DND-41 (cell line): ENCODE measurements around the gene SAMM50.

Experiments used
- ATAC-seq: fragments of 200-7000 bp; cut with Tn5 transposase; 3 replicates; pipeline ENCODE4 v1.9.1; 2021; ENCODE audit warnings: low read depth; ENCODE audit not compliant: insufficient read depth
- DNase-seq: peaks from one replicate; pipeline ENCODE4 v3.0.0-alpha.2; 2020
- H2AFZ ChIP-seq: 2 replicates; pipeline ENCODE4 v1.6.0; 2012; ENCODE audit warnings: low read depth, low read length
- H3K27ac ChIP-seq: 2 replicates; pipeline ENCODE4 v1.5.1; 2012; ENCODE audit warnings: low read length, inconsistent platforms
- H3K27me3 ChIP-seq: fragments of 200-600 bp; sonication (generic); 2 replicates; pipeline ENCODE4 v1.6.0; 2012; ENCODE audit warnings: low read length, mild to moderate bottlenecking, inconsistent platforms; ENCODE audit not compliant: insufficient read depth, poor library complexity
- H3K36me3 ChIP-seq: 2 replicates; pipeline ENCODE4 v1.5.1; 2012; ENCODE audit warnings: low read length, inconsistent platforms; ENCODE audit not compliant: insufficient read depth
- H3K4me1 ChIP-seq: 2 replicates; pipeline ENCODE4 v1.5.1; 2012; ENCODE audit warnings: mild to moderate bottlenecking, low read length; ENCODE audit not compliant: insufficient read depth
- H3K4me2 ChIP-seq: 2 replicates; pipeline ENCODE4 v1.6.0; 2012; ENCODE audit warnings: mild to moderate bottlenecking, moderate library complexity, low read length, inconsistent platforms; ENCODE audit not compliant: insufficient read depth
- H3K4me3 ChIP-seq, 2 experiments: fragments of 200-600 bp in 1 of 2; shearing (Covaris generic) in 1 of 2; 2 replicates each; pipeline ENCODE4 v1.5.1; 2012 to 2016; ENCODE audit warnings: inconsistent platforms in 2 of 2, low read length in 2 of 2, mild to moderate bottlenecking in 2 of 2, low read depth in 1 of 2, moderate library complexity in 1 of 2
- H3K79me2 ChIP-seq: 2 replicates; pipeline ENCODE4 v1.6.0; 2012; ENCODE audit warnings: low read length, inconsistent platforms; ENCODE audit not compliant: insufficient read depth
- H3K9ac ChIP-seq: 2 replicates; pipeline ENCODE4 v1.6.0; 2012; ENCODE audit warnings: low read depth, mild to moderate bottlenecking, inconsistent platforms, low read length, moderate library complexity
- H3K9me3 ChIP-seq: 2 replicates; pipeline ENCODE4 v1.5.1; 2012; ENCODE audit warnings: low read length, moderate library complexity, mild to moderate bottlenecking, inconsistent platforms; ENCODE audit not compliant: insufficient read depth, severe bottlenecking
- H4K20me1 ChIP-seq: 2 replicates; pipeline ENCODE4 v1.6.0; 2012; ENCODE audit warnings: low read length; ENCODE audit not compliant: insufficient read depth
- EZH2 ChIP-seq: IDR thresholded peaks from 3 replicates; pipeline ENCODE4 v1.6.1; 2012; ENCODE audit warnings: borderline replicate concordance, low read depth, mild to moderate bottlenecking, moderate library complexity, low read length, inconsistent platforms; ENCODE audit not compliant: severe bottlenecking
- TF ChIP-seq, protein P1 (sequence below): IDR thresholded peaks from 2 replicates; pipeline ENCODE4 v1.5.1; 2012; ENCODE audit warnings: borderline replicate concordance, low read length, moderate library complexity, mild to moderate bottlenecking; ENCODE audit not compliant: poor library complexity, severe bottlenecking; ENCODE audit errors: extremely low read depth

SAMM50 gene

DNA sequence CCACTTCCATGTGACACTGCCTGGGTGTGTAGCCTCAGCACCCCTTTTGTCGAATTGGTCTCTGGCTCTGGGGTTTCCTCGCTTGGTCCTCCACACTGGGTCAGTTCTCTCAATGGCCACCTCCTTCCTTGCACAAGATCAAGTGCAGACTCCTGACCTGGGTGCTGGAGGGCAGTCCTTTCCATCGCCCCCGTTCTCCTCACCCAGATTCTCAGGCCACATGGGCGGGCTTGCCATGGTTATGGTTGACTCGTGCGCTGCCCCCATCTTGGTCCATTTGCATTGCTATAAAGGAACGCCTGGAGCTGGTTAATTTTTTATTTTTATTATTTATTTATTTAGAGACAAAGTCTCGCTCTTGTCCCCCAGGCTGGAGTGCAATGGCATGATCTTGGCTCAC is 63.4 kb downstream of the SAMM50 start:
- Histone ChIP-seq H3K4me1 (no peaks in the 10 kb centered on the region), H3K36me3 (no peaks in the 10 kb centered on the region), H2AFZ (no peak overlapping the region), H3K79me2 (no peaks in the 10 kb centered on the region), H3K27me3 (no peaks in the 10 kb centered on the region), H3K4me2 (no peak overlapping the region), H3K4me3 (no peak overlapping the region), H4K20me1 (no peaks in the 10 kb centered on the region), H3K27ac (no peak overlapping the region), H3K9ac (no peak overlapping the region), H3K9me3 (no peaks in the 10 kb centered on the region)
- no peak for ATAC-seq
- no peak for TF ChIP-seq EZH2
- TF ChIP-seq, protein P1, sequence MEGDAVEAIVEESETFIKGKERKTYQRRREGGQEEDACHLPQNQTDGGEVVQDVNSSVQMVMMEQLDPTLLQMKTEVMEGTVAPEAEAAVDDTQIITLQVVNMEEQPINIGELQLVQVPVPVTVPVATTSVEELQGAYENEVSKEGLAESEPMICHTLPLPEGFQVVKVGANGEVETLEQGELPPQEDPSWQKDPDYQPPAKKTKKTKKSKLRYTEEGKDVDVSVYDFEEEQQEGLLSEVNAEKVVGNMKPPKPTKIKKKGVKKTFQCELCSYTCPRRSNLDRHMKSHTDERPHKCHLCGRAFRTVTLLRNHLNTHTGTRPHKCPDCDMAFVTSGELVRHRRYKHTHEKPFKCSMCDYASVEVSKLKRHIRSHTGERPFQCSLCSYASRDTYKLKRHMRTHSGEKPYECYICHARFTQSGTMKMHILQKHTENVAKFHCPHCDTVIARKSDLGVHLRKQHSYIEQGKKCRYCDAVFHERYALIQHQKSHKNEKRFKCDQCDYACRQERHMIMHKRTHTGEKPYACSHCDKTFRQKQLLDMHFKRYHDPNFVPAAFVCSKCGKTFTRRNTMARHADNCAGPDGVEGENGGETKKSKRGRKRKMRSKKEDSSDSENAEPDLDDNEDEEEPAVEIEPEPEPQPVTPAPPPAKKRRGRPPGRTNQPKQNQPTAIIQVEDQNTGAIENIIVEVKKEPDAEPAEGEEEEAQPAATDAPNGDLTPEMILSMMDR: no peak
- DNase-seq: no peak

DNA sequence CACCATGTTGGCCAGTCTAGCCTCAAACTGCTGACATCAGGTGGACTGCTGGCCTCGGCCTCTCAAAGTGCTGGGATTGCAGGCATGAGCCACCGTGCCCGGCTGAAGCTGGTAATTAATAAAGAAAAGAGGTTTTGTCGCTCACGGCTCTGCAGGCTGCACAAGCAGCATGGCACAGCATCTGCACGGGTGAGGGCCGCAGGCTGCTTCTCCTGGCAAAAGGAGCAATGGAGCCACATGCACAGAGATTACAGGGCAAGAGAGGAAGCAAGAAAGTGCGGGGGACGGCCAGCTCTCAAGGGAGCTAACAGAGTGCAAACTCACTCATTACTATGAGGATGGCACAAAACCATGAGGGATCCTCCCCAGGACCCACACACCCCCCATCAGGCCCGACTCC is 64.2 kb downstream of the SAMM50 start:
- DNase-seq: no peak
- no peaks in the 10 kb centered on the region for H3K36me3 ChIP-seq
- H4K20me1 ChIP-seq: no peaks in the 10 kb centered on the region
- H3K79me2 ChIP-seq: no peaks in the 10 kb centered on the region
- H3K9me3 ChIP-seq: no peaks in the 10 kb centered on the region
- no peak overlapping the region for H3K4me3 ChIP-seq
- no peak overlapping the region for H3K4me2 ChIP-seq
- H3K27me3 ChIP-seq: no peaks in the 10 kb centered on the region
- H3K9ac ChIP-seq: no peak overlapping the region
- no peak overlapping the region for H3K27ac ChIP-seq
- H3K4me1 ChIP-seq: no peaks in the 10 kb centered on the region
- ATAC-seq: no peak
- no peak overlapping the region for H2AFZ ChIP-seq
- no peak for TF ChIP-seq EZH2
- TF ChIP-seq, protein P1: no peak

GRCh38 chr22:44019846-44020245 is 64.6 kb downstream of the SAMM50 start:
- Histone ChIP-seq H3K36me3 (no peaks in the 10 kb centered on the region), H3K4me2 (no peak overlapping the region)
- ATAC-seq: no peak

More at GRCh38 chr22:44019846-44020245, 64.6 kb downstream of the SAMM50 start:
- Histone ChIP-seq H2AFZ (no peak overlapping the region), H3K27me3 (no peaks in the 10 kb centered on the region), H3K4me3 (no peak overlapping the region), H3K79me2 (no peaks in the 10 kb centered on the region), H3K9ac (no peak overlapping the region), H3K27ac (no peak overlapping the region), H3K4me1 (no peaks in the 10 kb centered on the region), H4K20me1 (no peaks in the 10 kb centered on the region), H3K9me3 (no peaks in the 10 kb centered on the region)
- TF ChIP-seq, protein P1: no peak
- TF ChIP-seq EZH2: no peak
- no peak for DNase-seq
